Ectodermal cell (in vitro differentiated cells): ENCODE data around the gene RAVER1.

Experiments used
- H3K27ac ChIP-seq: 2 replicates; pipeline ENCODE4 v1.7.0; 2013; ENCODE audit warnings: mild to moderate bottlenecking, low read depth, low read length; ENCODE audit not compliant: insufficient read depth, poor library complexity, severe bottlenecking
- H3K27me3 ChIP-seq: 2 replicates; pipeline ENCODE4 v1.7.0; 2013; ENCODE audit warnings: mild to moderate bottlenecking, low read length; ENCODE audit not compliant: insufficient read depth, control insufficient read depth, poor library complexity, severe bottlenecking
- H3K36me3 ChIP-seq: one replicate; pipeline ENCODE4 v1.7.0; 2013; ENCODE audit warnings: low read length; ENCODE audit not compliant: control insufficient read depth, insufficient read depth
- H3K4me1 ChIP-seq: one replicate; pipeline ENCODE4 v1.7.0; 2013; ENCODE audit warnings: low read length; ENCODE audit not compliant: control insufficient read depth, insufficient read depth
- H3K4me3 ChIP-seq: 2 replicates; pipeline ENCODE4 v1.7.0; 2013; ENCODE audit warnings: low read depth, low read length, control low read depth; ENCODE audit not compliant: insufficient read depth
- H3K9me3 ChIP-seq: 2 replicates; pipeline ENCODE4 v1.7.0; 2013; ENCODE audit warnings: mild to moderate bottlenecking, low read length, moderate library complexity; ENCODE audit not compliant: control insufficient read depth
- WGBS, 2 experiments: methylation state at CpG; one replicate each; pipeline ENCODE4 v1.1.7; 2013; ENCODE audit warnings: missing lambda C conversion rate in 2 of 2; 5-methylcytosine and 5-hydroxymethylcytosine counted together

RAVER1 gene

GRCh38 chr19:10269333-10270179 lies 63.8 kb downstream of the RAVER1 start:
- H3K4me3 ChIP-seq, result no peak overlapping the region
- 10 to 11% methylated on average over 59 of the region's 59 CpGs for WGBS, 2 experiments

GRCh38 chr19:10268071-10268470 lies 65.3 kb downstream of the RAVER1 start:
- 85 to 88% methylated on average over 6 of the region's 6 CpGs for WGBS, 2 experiments
- Histone ChIP-seq H3K36me3 (no peaks in the 10 kb centered on the region), H3K4me3 (no peak overlapping the region), H3K27ac (no peak overlapping the region), H3K4me1 (no peaks in the 10 kb centered on the region), H3K9me3 (no peaks in the 10 kb centered on the region), H3K27me3 (peaks cover 38% of the 10 kb centered on the region)

More at GRCh38 chr19:10269333-10270179, 63.8 kb downstream of the RAVER1 start:
- no peaks in the 10 kb centered on the region for H3K36me3 ChIP-seq
- peaks cover 38% of the 10 kb centered on the region for H3K27me3 ChIP-seq
- no peaks in the 10 kb centered on the region for H3K9me3 ChIP-seq
- no peaks in the 10 kb centered on the region for H3K4me1 ChIP-seq
- no peak overlapping the region for H3K27ac ChIP-seq

- H3K9me3 ChIP-seq, result no peaks in the 10 kb centered on the region
- H3K27ac ChIP-seq, result no peak overlapping the region
- no peaks in the 10 kb centered on the region for H3K36me3 ChIP-seq
- H3K4me3 ChIP-seq, result no peak overlapping the region
- no peaks in the 10 kb centered on the region for H3K4me1 ChIP-seq
- H3K27me3 ChIP-seq, result peaks cover 27% of the 10 kb centered on the region
- 89 to 97% methylated on average over 7 of the region's 7 CpGs for WGBS, 2 experiments
Measured at GRCh38 chr19:10266706-10267105, 66.6 kb downstream of the RAVER1 start.
